Measurements from ENCODE around the gene CELA2A.

DNA sequence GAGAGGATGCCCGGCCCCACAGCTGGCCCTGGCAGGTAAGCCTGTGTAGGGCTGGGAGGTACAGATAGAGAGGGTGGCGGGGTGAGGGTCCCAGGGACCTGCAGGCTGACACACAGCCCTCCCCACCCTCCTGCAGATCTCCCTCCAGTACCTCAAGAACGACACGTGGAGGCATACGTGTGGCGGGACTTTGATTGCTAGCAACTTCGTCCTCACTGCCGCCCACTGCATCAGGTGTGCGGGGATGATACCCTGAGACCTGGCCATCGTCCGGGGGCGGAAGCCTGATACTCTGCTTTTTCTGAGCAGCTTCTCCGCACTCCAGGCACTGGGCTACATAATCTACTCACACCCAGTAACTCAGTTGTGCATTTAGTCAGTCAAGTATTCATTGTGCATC is 16.2 kb upstream of the CELA2A start:
- TF ChIP-seq, protein P1, sequence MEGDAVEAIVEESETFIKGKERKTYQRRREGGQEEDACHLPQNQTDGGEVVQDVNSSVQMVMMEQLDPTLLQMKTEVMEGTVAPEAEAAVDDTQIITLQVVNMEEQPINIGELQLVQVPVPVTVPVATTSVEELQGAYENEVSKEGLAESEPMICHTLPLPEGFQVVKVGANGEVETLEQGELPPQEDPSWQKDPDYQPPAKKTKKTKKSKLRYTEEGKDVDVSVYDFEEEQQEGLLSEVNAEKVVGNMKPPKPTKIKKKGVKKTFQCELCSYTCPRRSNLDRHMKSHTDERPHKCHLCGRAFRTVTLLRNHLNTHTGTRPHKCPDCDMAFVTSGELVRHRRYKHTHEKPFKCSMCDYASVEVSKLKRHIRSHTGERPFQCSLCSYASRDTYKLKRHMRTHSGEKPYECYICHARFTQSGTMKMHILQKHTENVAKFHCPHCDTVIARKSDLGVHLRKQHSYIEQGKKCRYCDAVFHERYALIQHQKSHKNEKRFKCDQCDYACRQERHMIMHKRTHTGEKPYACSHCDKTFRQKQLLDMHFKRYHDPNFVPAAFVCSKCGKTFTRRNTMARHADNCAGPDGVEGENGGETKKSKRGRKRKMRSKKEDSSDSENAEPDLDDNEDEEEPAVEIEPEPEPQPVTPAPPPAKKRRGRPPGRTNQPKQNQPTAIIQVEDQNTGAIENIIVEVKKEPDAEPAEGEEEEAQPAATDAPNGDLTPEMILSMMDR (conservative IDR thresholded peaks at IDR 0.05; ENCODE audit: low read length): no peak
- no peak for TF ChIP-seq EZH2phosphoT487 (IDR thresholded peaks at IDR 0.05; ENCODE audit: borderline replicate concordance)
